ENCODE measurements around the gene SMIM41.

The SMIM41 gene

GRCh38 chr12:52119398-52120254, 40.1 kb downstream of the SMIM41 start:
- H3K27ac ChIP-seq, result no peak overlapping the region
- no peak for DNase-seq (ENCODE audit: low read depth, low spot score)

- no peak overlapping the region for H3K27ac ChIP-seq
- DNase-seq (ENCODE audit: low read depth, low spot score), result no peak
These were observed 41.7 kb downstream of the SMIM41 start for GRCh38 chr12:52120951-52121823.

GRCh38 chr12:52121824-52122539, 42.5 kb downstream of the SMIM41 start:
- DNase-seq (ENCODE audit: low read depth, low spot score), result no peak
- no peak overlapping the region for H3K27ac ChIP-seq

GRCh38 chr12:52122540-52122871, 43.0 kb downstream of the SMIM41 start:
- H3K27ac ChIP-seq, result no peak overlapping the region

GRCh38 chr12:52122904-52123303, 43.4 kb downstream of the SMIM41 start:
- DNase-seq (ENCODE audit: low read depth, low spot score), result no peak
- no peak overlapping the region for H3K27ac ChIP-seq

More at GRCh38 chr12:52122540-52122871, 43.0 kb downstream of the SMIM41 start:
- DNase-seq (ENCODE audit: low read depth, low spot score), result no peak

GRCh38 chr12:52123487-52124186, 44.1 kb downstream of the SMIM41 start:
- no peak for DNase-seq (ENCODE audit: low read depth, low spot score)
- no peak overlapping the region for H3K27ac ChIP-seq

- no peak overlapping the region for H3K27ac ChIP-seq
- DNase-seq (ENCODE audit: low read depth, low spot score), result no peak
These were observed 46.0 kb downstream of the SMIM41 start for GRCh38 chr12:52125476-52125900.

GRCh38 chr12:52126050-52126604, 46.6 kb downstream of the SMIM41 start:
- DNase-seq (ENCODE audit: low read depth, low spot score), result no peak
- H3K27ac ChIP-seq, result no peak overlapping the region

GRCh38 chr12:52126605-52127578, 47.4 kb downstream of the SMIM41 start:
- no peak overlapping the region for H3K27ac ChIP-seq
- no peak for DNase-seq (ENCODE audit: low read depth, low spot score)

- H3K27ac ChIP-seq, result no peak overlapping the region
- no peak for DNase-seq (ENCODE audit: low read depth, low spot score)
These were observed 48.4 kb downstream of the SMIM41 start for GRCh38 chr12:52127683-52128450.

- no peak overlapping the region for H3K27ac ChIP-seq
These were observed 51.2 kb downstream of the SMIM41 start for GRCh38 chr12:52130711-52131110.

GRCh38 chr12:52132754-52133161, 53.3 kb downstream of the SMIM41 start:
- no peak for DNase-seq (ENCODE audit: low read depth, low spot score)

More at GRCh38 chr12:52130711-52131110, 51.2 kb downstream of the SMIM41 start:
- DNase-seq (ENCODE audit: low read depth, low spot score), result no peak

GRCh38 chr12:52137746-52138145, 58.2 kb downstream of the SMIM41 start:
- no peak overlapping the region for H3K27ac ChIP-seq
- DNase-seq (ENCODE audit: low read depth, low spot score), result no peak

More at GRCh38 chr12:52132754-52133161, 53.3 kb downstream of the SMIM41 start:
- no peak overlapping the region for H3K27ac ChIP-seq

GRCh38 chr12:52139147-52139546, 59.6 kb downstream of the SMIM41 start:
- no peak for DNase-seq (ENCODE audit: low read depth, low spot score)
- no peak overlapping the region for H3K27ac ChIP-seq

GRCh38 chr12:52139579-52140062, 60.1 kb downstream of the SMIM41 start:
- H3K27ac ChIP-seq, result no peak overlapping the region
- no peak for DNase-seq (ENCODE audit: low read depth, low spot score)

GRCh38 chr12:52141306-52141705, 61.8 kb downstream of the SMIM41 start:
- H3K27ac ChIP-seq, result no peak overlapping the region
- no peak for DNase-seq (ENCODE audit: low read depth, low spot score)

- H3K27ac ChIP-seq, result no peak overlapping the region
- no peak for DNase-seq (ENCODE audit: low read depth, low spot score)
These were observed 62.4 kb downstream of the SMIM41 start for GRCh38 chr12:52141875-52142274.

- DNase-seq (ENCODE audit: low read depth, low spot score), result no peak
- no peak overlapping the region for H3K27ac ChIP-seq
These were observed 62.9 kb downstream of the SMIM41 start for GRCh38 chr12:52142431-52142830.
